WTC11 (cell line): ENCODE measurements around the gene TTLL5. TPM values are rescaled to one million over a fixed set of nuclear protein-coding genes. Genes with fewer than 3 reads are reported as not detected.

ENCODE experiments used
- ATAC-seq: fragments of 200-7000 bp; cut with Tn5 transposase; 2 replicates; pipeline ENCODE4 v1.10.0; 2021; ENCODE audit warnings: mild to moderate bottlenecking, moderate library complexity
- CTCF ChIA-PET: fragments of 300-600 bp; sonication (Branson Sonifier 250); formaldehyde crosslinking; loops from one replicate; lab custom pipeline; 2021; ENCODE audit warnings: antibody characterized with exemption; lab: Charles Lee
- POLR2A ChIA-PET: fragments of 350-600 bp; sonication (Branson Sonifier 250); formaldehyde crosslinking; loops from one replicate; lab custom pipeline; 2021; ENCODE audit warnings: antibody characterized with exemption; lab: Charles Lee
- DNase-seq: peaks from one replicate; pipeline ENCODE4 v3.0.0; 2021; ENCODE audit warnings: low spot score
- H3K27ac Mint-ChIP-seq: 2 replicates; pipeline ENCODE4 v1.8.0; 2021; ENCODE audit warnings: mixed read lengths
- H3K27me3 Mint-ChIP-seq: 2 replicates; pipeline ENCODE4 v1.8.0; 2021; ENCODE audit warnings: low read depth, mild to moderate bottlenecking, moderate library complexity, mixed read lengths
- H3K36me3 Mint-ChIP-seq: 2 replicates; pipeline ENCODE4 v1.8.0; 2021; ENCODE audit warnings: mixed read lengths
- H3K4me1 Mint-ChIP-seq: 2 replicates; pipeline ENCODE4 v1.8.0; 2022; ENCODE audit warnings: mixed read lengths
- H3K4me3 Mint-ChIP-seq: 2 replicates; pipeline ENCODE4 v1.8.0; 2021; ENCODE audit warnings: mild to moderate bottlenecking, moderate library complexity, mixed read lengths
- H3K9me3 Mint-ChIP-seq: 2 replicates; pipeline ENCODE4 v1.8.0; 2021; ENCODE audit warnings: mixed read lengths
- EMX1 ChIP-seq: fragments of 250-450 bp; sonication (Bioruptor Pico); IDR thresholded peaks from 2 replicates; pipeline ENCODE4 v1.8.0; 2021; ENCODE audit warnings: mild to moderate bottlenecking
- GABPB1 ChIP-seq: sonication (generic); formaldehyde crosslinking; IDR thresholded peaks from 2 replicates; pipeline ENCODE4 v1.8.1; 2023; ENCODE audit warnings: mild to moderate bottlenecking, missing genetic modification reagents
- GRHL2 ChIP-seq: fragments of 250-450 bp; sonication (Bioruptor Pico); IDR thresholded peaks from 2 replicates; pipeline ENCODE4 v1.8.0; 2022; ENCODE audit warnings: mild to moderate bottlenecking, moderate library complexity; ENCODE audit not compliant: insufficient replicate concordance, severe bottlenecking
- HMGXB4 ChIP-seq: sonication (generic); formaldehyde crosslinking; IDR thresholded peaks from 2 replicates; pipeline ENCODE4 v1.8.1; 2023; ENCODE audit warnings: mild to moderate bottlenecking, moderate library complexity, missing genetic modification reagents
- JUN ChIP-seq: sonication (generic); formaldehyde crosslinking; IDR thresholded peaks from 2 replicates; pipeline ENCODE4 v1.8.0; 2023; ENCODE audit warnings: mild to moderate bottlenecking, missing genetic modification reagents
- MLX ChIP-seq: sonication (generic); formaldehyde crosslinking; IDR thresholded peaks from 2 replicates; pipeline ENCODE4 v1.8.1; 2023; ENCODE audit warnings: mild to moderate bottlenecking, missing genetic modification reagents, moderate library complexity
- MXD4 ChIP-seq: fragments of 250-450 bp; sonication (Bioruptor Pico); IDR thresholded peaks from 2 replicates; pipeline ENCODE4 v1.8.0; 2021; ENCODE audit warnings: mild to moderate bottlenecking, moderate library complexity, borderline replicate concordance
- RELA ChIP-seq: sonication (generic); formaldehyde crosslinking; IDR thresholded peaks from 2 replicates; pipeline ENCODE4 v1.8.1; 2022; ENCODE audit warnings: missing genetic modification reagents, mild to moderate bottlenecking, borderline replicate concordance
- SMAD4 ChIP-seq: sonication (generic); formaldehyde crosslinking; IDR thresholded peaks from 2 replicates; pipeline ENCODE4 v1.8.0; 2022; ENCODE audit warnings: mild to moderate bottlenecking, missing genetic modification reagents
- USF2 ChIP-seq: sonication (generic); formaldehyde crosslinking; IDR thresholded peaks from 2 replicates; pipeline ENCODE4 v1.8.1; 2023; ENCODE audit warnings: mild to moderate bottlenecking, missing genetic modification reagents, moderate library complexity
- ZNF121 ChIP-seq: sonication (generic); formaldehyde crosslinking; IDR thresholded peaks from 2 replicates; pipeline ENCODE4 v1.8.0; 2023; ENCODE audit warnings: missing genetic modification reagents
- ZNF232 ChIP-seq: sonication (generic); formaldehyde crosslinking; IDR thresholded peaks from 2 replicates; pipeline ENCODE4 v1.8.0; 2022; ENCODE audit warnings: mild to moderate bottlenecking, missing genetic modification reagents
- ZNF263 ChIP-seq: sonication (generic); formaldehyde crosslinking; IDR thresholded peaks from 2 replicates; pipeline ENCODE4 v1.8.1; 2022; ENCODE audit warnings: low read depth, mild to moderate bottlenecking, moderate library complexity, missing genetic modification reagents
- ZNF281 ChIP-seq: sonication (generic); formaldehyde crosslinking; IDR thresholded peaks from 2 replicates; pipeline ENCODE4 v1.8.0; 2023; ENCODE audit warnings: mild to moderate bottlenecking, missing genetic modification reagents
- ZNF532 ChIP-seq: fragments of 250-450 bp; sonication (Bioruptor Pico); IDR thresholded peaks from 2 replicates; pipeline ENCODE4 v1.9.0; 2021; ENCODE audit warnings: mild to moderate bottlenecking, borderline replicate concordance
- total RNA-seq: library from RNA; stranded (reverse); gene quantifications from 3 replicates; pipeline ENCODE4 v1.2.3, GENCODE V29; 2021

TTLL5 gene
- total RNA-seq, 1 experiment from 2014 or later, result 39.6 TPM

GRCh38 chr14:75771595-75771994 lies 110.5 kb downstream of the TTLL5 start:
- no peak for DNase-seq
- Mint-ChIP-seq H3K9me3 (no peaks in the 10 kb centered on the region), H3K4me3 (no peak overlapping the region), H3K4me1 (no peaks in the 10 kb centered on the region), H3K36me3 (peaks cover 14% of the 10 kb centered on the region), H3K27me3 (no peaks in the 10 kb centered on the region), H3K27ac (no peak overlapping the region)
- ATAC-seq, result no peak
- ChIA-PET CTCF (no interaction called here), POLR2A (no interaction called here)
- TF ChIP-seq HMGXB4 (CRISPR knock-in tag) (no peak), ZNF532 (CRISPR knock-in tag) (no peak), SMAD4 (no peak), MXD4 (no peak), GRHL2 (CRISPR knock-in tag) (no peak), MLX (CRISPR knock-in tag) (no peak), EMX1 (CRISPR knock-in tag) (no peak), ZNF232 (CRISPR knock-in tag) (no peak), ZNF263 (CRISPR knock-in tag) (no peak)

GRCh38 chr14:75773046-75773445 lies 112.0 kb downstream of the TTLL5 start:
- Mint-ChIP-seq H3K4me3 (no peak overlapping the region), H3K27me3 (no peaks in the 10 kb centered on the region), H3K9me3 (no peaks in the 10 kb centered on the region), H3K36me3 (peaks cover 16% of the 10 kb centered on the region), H3K4me1 (no peaks in the 10 kb centered on the region), H3K27ac (no peak overlapping the region)
- TF ChIP-seq RELA (CRISPR knock-in tag) (no peak), JUN (CRISPR knock-in tag) (no peak), USF2 (CRISPR knock-in tag) (no peak), MXD4 (no peak), ZNF281 (CRISPR knock-in tag) (no peak), ZNF121 (CRISPR knock-in tag) (no peak), GABPB1 (CRISPR knock-in tag) (no peak)
- ATAC-seq (no peak), DNase-seq (no peak)
- ChIA-PET CTCF (interaction anchor here (1.1 to 1.2 kb wide), 2 partner anchors 195 to 210 kb away, joined by 3 to 5 read pairs; no protein-coding TSS in a partner anchor), POLR2A (no interaction called here)
